NCI-H2227 treated with DMSO at 0.1 percent for 48 hours (cell line): ENCODE results near the gene ALG12.

Experiments used
- DNase-seq: peaks from one replicate; lab custom pipeline; 2025; lab: John Stamatoyannopoulos, UW

ALG12 gene

DNA sequence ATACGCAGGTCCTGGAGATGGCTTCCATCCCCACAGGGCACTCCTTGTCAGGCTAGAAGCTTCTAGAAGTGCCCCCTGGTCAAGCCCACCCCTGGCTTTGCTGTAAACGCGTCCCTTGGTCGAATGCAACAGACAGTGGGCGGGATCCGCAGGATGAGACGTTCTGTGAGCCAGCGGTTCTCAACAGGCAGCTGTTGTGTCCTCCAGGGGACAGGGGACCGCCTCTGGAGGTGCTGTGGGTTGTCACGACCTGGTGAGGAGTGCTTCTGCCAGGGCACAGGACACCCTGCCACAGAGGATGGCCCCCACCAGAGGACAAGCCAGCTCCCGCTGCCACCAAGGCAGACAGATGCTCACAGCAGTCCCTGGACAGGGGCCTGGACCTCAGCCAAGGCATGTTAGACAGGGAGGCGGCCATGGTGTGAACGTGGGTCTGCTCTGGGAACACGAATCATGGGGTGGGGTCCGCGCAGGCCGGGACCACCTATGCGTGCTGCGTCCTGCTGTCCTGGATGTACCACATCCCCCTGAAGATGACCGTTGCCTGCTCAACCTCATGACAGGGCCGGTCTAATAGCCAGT is 11.8 kb upstream of the ALG12 start:
- no peak for DNase-seq

DNA sequence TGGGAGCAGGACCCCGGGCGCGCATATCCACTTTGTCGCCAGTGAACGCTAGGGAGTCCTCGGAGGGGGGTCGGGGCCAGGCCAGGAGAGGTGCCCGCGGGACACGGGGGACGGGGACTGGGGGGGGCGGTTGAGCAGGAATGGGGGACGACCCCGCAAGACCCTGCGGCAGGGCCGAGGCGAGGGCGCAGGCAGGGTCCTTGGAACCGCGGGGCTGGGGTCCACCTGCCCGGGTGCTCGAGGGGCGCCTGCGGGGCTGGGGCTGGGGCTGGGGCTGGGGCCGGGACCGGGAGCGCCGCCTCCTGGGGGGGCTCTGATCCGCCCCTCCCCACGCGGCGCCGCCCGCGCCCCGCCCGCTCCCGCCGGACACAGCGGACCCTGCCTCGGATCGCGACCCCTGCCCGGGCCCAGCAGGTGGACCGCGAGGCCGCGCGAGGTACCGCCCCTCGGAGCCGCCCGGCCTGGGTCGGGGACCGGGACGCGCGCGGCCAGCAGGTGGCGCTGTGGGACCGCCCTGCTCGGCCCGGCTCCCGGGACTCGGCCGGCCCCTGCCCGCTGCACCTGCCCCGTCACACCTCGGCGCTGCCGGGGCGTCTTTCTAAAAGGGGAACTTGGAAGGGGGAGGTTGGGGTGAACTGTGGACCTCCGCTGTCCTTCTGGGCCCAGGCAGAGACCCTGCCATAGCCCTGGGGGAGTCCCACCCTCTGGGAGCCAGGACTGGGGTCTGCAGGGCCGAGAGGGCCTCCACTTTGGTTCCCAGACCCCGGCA is 11.2 kb upstream of the ALG12 start:
- no peak for DNase-seq

DNA sequence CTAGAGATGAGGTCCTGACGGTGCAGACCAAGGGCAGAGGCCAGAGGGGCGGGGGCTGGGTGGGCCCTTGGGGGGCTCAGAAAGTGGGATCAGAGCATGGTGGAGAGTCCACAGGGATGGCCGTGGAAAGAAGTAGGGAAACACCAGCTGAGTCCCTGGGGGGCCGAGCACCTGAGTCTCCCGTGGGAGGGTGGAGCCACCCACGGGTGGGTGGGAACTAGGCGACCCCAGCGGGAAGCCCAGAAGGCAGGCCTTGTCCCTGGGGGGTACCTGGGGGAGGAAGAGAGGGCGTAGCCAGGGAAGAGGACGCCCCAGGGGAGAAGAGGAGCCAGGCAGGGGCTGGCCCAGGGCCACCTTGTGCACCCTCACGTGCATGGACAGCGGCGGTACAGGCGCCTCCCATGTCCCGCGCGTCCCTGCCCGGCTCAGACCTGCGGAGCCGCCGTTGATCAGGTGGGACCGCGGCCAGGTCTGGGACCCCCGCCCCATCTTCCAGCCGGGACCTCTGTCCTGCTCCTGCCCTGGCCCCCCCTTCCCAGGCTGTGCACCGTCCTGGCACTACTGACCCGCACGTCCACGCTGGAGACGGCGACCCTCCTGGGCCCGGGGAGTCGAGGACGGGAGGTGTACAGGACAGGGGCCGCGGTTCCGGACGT is 10.4 kb upstream of the ALG12 start:
- no peak for DNase-seq

DNA sequence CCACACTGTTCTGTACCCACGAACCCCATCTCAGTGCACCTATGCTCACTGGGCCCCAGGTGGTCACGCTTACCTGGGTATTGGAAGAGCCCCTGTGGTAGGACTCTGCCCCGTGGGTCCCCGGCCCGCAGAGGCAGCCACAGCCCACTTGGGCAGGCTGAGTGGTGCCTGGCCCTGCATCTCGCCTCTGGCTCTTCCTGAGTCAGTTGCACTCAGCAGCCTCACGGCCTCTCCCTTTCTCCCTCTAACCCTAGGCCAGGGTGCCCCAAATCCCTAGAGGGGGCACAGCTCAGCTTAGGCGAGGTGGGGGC is 9.9 kb upstream of the ALG12 start:
- no peak for DNase-seq

DNA sequence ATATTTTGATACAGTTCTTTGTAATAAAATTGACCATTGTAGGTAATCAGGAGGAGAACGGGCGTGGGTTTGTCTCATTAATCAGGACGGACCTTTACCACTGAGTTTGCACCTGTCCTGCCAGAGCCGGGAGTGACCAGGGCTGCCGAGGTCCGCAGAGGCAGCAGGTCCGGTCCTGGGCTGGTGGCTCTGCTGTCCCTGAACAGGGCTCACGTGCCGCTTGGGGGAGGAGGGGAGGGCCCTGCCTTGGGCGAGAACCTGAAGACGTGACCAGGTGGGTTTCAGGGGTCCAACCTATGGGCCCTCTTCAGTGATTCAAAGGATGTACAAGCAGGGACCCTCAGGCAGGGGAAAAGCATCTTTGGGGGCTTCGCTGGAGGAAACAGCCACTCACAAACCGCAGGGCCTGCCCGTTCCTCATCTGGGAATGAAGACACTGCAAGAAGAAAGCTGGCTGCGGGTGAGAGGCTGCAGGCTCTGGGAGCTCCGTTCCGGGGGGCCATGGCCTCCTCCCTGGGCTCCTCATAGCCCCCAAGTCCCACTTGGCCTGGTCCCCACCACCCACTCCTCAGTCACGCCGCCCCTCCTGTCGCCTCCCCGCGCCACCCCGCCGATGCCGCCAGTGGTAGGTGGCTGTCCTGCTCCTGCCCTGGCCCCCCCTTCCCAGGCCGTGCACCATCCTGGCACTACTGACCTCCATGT is 9.4 kb upstream of the ALG12 start:
- DNase-seq: no peak

DNA sequence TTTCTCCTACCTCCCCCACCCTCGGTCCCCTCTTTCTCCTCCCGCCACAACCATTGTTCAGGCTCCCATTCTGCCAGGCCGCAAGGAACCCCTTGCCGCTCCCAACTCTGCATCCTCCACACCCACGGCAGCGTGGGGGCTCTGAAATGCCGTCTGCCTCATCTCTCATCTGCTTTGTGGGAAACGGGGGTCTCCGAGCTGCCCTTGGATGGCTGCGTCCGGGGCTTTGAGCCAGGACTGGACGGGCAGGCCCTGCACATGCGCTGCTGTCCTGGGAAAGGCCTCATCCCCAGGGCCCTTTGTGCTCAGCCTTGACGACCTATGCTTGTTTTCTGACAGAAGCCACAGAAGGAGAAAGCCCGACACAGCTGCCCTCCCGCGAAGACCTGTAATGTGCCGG is 8.7 kb upstream of the ALG12 start:
- no peak for DNase-seq

DNA sequence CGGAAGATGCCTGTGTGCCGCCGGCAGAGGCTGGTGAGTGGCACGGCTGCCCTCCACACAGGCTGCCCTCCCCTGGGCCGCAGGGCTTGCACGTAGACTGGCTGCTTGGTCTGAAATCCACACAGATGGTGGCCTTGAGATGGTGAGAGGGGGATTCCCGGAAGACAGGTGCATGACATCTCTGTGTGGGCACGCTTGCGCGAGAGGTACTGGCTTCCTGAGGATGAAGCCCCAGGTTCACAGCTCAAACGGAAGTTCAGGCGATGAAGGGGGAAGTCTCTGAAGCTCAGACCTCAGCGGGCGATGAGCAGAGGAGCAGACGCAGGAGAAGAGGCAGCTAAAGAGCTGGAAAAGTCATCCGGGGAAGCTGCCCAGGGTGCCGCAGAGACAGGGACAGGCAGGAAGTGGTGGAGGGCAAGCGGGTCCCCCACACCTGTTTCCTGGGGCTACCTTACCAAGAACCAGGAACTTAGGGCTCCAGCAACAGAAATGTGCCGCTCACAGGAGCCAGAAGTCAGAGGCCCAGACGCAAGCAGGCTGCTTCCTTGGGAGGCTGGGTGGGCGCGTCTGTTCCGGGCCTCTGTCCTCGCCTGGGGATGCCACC is 7.4 kb upstream of the ALG12 start:
- no peak for DNase-seq

DNA sequence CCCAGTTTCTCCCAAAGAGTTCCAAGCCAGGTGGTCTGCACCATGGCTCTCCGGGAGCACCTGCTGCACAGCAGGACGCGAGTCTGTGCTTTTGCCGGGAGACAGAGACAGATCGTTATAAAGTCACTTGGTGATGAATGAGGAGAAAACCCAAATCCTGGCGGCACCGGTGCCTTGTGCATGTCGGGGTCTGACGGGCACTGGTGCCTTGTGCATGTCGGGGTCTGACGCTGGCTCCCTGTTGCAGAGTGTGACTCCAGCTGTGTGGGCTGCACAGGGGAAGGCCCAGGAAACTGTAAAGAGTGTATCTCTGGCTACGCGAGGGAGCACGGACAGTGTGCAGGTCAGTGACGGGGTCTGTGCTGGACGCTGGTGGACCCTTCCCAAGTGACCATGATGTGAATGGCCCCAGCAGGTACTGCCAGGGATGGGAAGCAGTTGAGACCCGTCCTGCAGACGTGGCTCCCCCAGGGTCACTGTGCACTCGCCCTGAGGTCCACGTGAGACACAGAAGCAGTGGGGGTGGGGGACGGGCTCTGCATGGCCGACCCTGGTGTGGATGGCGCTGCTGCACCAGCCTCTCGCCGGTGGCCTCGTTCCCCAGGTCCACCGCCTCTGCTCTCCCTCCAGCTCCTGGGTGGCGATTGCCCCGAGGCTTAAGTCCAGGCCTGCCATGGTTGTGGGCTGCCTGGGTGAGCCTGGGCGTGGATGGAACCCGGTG is 6.0 kb upstream of the ALG12 start:
- DNase-seq: no peak

DNA sequence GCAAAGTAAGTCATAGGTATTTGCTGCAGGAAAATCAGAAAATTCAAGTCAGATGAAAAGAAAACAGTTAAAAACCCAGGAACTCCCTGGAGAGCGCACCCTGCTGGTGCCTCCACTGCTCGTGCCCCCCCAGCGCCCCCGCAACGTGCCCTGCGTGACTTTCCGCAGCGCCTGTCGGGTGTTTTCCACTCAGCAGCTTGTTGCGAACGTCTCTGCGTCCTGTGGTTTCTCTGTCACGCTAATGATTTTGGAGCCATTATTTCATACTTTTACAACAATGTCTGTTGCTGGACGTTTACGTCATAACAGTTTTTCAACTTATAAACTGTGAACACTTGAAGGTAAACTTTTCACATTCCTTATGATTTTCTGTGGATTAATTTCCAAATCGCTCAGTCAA is 5.2 kb upstream of the ALG12 start:
- no peak for DNase-seq

DNA sequence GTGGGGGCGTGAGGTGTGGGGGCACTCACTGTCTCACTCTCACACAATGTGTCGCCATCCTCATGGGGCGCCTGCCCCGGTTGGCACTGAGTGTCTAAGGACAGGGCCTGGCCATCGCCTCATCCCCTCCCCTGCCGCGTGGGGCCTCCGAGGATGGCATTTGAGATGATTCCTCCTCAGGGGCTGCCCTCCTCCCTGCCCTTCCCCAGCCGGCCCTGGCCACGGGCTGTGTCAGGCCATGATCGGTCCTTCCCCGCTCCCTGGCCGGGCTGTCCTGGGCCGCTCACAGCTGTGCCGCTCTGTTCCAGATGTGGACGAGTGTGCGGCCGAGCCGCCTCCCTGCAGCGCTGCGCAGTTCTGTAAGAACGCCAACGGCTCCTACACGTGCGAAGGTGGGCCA is 4.7 kb upstream of the ALG12 start:
- no peak for DNase-seq

DNA sequence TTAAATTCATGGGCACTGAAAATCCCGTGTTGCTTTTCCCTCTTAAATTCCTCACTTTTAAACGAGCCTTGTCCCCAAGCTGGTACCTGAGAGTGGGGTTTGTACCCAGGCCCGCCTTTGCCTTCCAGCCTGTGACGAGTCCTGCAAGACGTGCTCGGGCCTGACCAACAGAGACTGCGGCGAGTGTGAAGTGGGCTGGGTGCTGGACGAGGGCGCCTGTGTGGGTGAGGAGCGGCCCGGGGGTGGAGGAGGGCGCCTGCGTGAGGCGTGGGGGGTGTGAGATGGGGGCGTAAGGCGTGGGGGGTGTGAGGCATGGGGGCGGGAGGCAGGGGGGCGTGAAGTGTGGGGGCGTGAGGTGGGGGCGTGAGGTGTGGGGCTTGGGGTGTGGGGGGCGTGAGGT is 4.2 kb upstream of the ALG12 start:
- DNase-seq: no peak

DNA sequence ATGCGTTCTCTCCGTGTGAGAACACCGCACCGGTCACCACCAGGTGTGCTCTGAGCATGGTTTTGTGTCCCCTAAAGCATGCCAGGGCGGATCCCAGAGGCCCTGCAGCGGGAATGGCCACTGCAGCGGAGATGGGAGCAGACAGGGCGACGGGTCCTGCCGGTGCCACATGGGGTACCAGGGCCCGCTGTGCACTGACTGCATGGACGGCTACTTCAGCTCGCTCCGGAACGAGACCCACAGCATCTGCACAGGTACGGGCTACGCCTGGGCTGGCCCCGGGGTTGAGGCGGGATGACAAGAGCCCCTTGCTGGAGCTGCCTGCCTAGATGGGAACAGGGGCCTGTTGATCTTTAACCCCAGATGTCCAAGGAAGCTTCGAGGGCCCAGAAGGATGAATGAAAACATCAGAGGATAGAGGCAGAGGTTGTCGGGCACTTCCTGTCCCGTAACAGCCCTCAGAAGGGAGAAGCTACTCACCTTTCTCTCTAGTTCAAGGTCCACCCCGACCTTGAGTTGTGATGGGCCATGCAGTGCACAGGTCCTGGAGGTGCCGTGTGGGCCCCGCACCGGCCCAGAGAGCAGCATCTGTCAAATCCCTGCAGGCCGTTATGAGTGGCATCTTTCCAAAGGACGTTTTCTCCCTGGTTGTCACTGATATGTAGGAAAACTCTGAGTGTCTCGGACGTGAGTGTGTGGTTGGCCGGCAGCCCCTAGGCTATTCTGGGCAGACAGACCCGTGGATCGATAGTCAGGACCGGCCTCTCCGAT is 3.5 kb upstream of the ALG12 start:
- no peak for DNase-seq

DNA sequence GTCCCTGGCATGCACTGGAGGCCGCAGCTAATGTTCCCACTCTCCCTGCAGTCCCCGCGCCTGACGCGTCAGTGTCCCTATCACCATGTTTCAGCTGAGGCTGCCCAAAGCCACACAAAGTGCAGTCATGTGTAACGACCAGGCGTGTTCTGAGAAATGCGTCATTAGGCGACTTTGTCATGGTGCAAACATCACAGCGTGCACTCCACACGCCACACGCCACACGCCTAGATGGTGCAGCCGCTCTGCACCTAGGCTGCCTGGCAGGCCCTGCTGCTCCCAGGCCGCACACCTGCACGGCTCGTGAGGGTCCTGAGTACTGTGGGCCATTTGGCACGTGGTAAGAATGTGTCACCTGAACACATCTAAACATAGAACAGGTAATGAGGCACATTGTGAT is 2.6 kb upstream of the ALG12 start:
- no peak for DNase-seq

DNA sequence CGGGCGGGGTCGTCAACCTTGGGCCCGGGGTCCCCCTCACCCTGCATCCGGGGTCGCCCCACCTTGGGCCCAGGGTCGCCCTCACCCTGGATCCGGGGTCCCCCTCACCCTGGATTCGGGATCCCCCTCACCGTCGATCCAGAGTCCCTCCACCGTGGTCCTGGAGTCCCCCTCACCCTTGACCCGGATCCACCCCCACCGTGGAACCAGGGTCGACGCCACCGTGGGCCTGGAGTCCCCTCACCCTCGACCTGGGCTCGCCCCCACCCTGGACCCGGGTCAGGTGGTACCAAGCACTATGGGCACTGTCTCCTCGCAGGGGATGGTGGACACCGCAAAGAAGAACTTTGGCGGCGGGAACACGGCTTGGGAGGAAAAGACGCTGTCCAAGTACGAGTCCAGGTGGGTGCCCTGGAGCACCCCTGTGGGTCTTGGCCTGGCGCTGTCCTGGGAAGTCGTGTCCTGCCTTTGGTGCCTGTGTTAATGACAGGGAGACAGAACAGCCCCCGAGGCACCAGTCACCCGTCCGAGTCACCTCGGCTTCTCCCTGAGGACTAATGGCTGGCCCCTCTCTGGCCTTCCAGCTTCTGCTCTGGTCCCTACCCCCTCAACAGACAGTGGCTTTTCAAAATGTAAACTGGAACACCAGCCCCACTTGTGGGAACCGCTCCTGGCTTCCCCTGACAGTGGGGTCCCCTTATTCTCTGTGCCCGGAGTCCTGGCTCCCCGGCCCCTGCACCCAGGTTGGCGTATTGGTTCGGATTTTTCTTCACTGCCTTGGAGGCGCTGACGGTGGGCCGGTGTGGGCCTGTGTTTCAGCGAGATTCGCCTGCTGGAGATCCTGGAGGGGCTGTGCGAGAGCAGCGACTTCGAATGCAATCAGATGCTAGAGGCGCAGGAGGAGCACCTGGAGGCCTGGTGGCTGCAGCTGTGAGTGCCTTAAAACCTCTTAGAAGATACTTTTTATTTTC is 958 bp upstream of the ALG12 start:
- DNase-seq: no peak

DNA sequence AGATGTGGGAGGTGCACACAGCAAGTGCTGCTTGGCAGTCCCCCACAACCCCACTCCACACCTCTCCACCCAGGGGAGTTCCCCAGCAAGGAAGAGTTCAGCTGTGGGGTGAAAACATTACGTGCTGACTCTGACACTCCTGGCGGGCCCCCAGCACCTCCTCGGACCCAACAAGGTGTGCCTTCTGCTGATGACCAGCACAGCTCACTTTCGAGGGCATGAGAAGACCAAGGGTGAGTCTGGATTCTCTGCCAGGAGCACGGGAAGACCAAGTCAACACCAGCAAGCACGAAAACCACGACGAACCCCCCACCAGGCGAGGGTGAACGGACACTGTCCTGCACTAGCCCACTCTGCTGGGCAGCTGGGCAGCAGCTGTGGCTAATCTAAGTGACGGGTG is 1.4 kb downstream of the ALG12 start:
- DNase-seq: no peak

DNA sequence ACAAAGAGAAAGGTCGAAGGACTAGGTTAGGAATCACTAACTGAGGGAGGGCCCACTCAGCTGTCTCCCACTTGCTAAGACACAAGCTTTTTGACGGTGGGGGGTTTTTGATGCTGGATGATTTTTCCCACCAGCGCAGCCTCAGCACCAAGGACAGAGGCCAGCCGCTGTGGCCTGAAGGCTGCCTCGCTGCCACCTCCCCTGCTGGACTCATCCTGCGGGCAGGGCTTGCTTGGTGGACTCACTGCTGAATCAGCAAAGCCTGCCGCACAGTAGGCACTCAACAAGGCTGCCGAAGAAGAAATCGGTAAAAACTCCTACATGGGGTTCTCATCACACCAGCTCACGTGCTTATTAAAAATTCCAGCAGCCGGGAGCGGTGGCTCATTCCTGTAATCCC is 2.6 kb downstream of the ALG12 start:
- no peak for DNase-seq

DNA sequence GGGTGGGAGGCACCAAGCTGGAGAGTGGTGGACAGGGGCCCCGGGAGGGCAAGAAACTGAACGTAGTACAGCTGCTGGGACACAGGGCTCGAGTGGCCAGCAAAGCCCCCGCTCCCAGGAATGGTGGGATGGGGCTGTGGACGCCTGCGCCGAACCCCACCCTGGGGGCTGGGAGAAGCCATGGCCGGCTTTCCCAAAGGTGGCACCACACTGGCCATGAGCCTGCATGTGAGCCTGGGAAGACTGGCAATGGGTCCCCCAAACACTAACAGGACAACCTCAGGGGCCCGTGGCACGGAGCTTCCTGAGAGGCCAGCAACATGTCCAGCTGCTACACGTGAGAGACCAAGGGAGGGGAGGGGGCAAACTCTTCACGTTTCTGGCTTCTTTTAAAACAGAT is 4.0 kb downstream of the ALG12 start:
- no peak for DNase-seq

DNA sequence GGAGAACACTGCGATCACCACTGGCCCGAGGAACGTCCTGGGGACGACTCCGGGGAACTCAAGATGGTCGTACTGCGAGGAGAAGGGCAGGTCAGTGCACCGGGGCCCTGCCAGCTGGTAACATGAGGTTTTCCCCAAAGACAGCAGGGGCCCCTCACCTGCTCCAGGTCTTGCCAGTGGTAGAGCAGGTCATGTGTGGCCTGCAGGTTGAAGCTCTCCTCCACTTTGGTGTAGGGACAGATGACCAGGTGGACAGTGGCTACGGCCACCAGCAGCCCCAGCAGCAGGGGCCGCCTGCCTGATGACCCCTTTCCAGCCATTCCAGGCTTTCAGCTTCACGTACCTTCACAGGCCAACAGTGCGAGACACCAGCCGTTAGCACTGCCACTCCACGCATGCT is 4.8 kb downstream of the ALG12 start:
- no peak for DNase-seq

DNA sequence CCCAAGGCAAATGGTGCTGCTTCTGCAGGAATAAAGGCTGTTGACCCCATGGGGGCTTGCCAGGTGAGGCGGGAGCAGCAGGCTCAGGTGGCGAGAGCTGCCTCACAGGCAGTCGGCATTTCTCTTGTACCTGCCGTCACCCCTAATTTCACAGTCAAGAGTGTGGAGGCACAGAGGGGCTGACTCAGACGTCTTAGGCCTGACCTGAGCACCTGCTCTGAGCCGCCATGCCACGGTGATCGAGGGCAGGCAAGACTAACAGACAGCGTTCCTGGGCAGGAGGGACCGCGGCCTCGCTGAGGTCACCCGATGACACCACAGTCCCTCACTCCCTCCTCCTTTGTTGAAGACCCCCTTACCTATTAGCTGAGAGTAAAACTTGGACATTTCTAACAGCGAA is 5.2 kb downstream of the ALG12 start:
- DNase-seq: no peak
